Stomach (tissue), 9 donors: ENCODE results near the gene MAB21L4. TPM values are rescaled to one million over a fixed set of nuclear protein-coding genes. Genes with fewer than 3 reads are reported as not detected.

ENCODE experiments used
- DNase-seq, 2 donors: peaks; one replicate each; pipeline versions ENCODE4 v3.0.0 to v3.0.0-alpha.2; 2013 to 2019
- H3K27ac ChIP-seq, 5 donors: fragments of 200-600 bp in 4 of 5; sonication (generic) in 4 of 5; one replicate each; pipeline ENCODE4 v1.5.1; 2013 to 2019; ENCODE audit warnings: mild to moderate bottlenecking in 1 of 5, moderate library complexity in 1 of 5
- H3K27me3 ChIP-seq, 3 donors: fragments of 200-600 bp; sonication (generic); one replicate each; pipeline ENCODE4 v1.5.1; 2017 to 2019; ENCODE audit warnings: mixed run types in 1 of 3
- H3K36me3 ChIP-seq, 4 donors: fragments of 200-600 bp; sonication (generic); 1 replicate in 3 of 4; 2 replicates in 1 of 4; pipeline ENCODE4 v1.5.1; 2016 to 2019
- H3K4me1 ChIP-seq, 4 donors: fragments of 200-600 bp; sonication (generic); one replicate each; pipeline ENCODE4 v1.5.1; 2016 to 2019
- H3K4me3 ChIP-seq, 4 donors: fragments of 200-600 bp; sonication (generic) in 3 of 4; one replicate each; pipeline ENCODE4 v1.5.1; 2016 to 2019; ENCODE audit warnings: mild to moderate bottlenecking in 1 of 4
- H3K9me3 ChIP-seq, 4 donors: fragments of 200-600 bp; sonication (generic); one replicate each; pipeline ENCODE4 v1.5.1; 2016 to 2019
- EP300 ChIP-seq: sonication (generic); formaldehyde crosslinking; IDR thresholded peaks from one replicate; pipeline ENCODE4 v1.6.1; 2017; ENCODE audit warnings: antibody characterized with exemption
- POLR2A ChIP-seq, 4 donors: fragments of 450-650 bp; IDR thresholded peaks; one replicate each; pipeline ENCODE4 v1.6.1; 2016; ENCODE audit warnings: antibody characterized with exemption in 4 of 4, control low read depth in 2 of 4, mild to moderate bottlenecking in 1 of 4, moderate library complexity in 1 of 4
- POLR2AphosphoS5 ChIP-seq, 3 donors: sonication (generic); formaldehyde crosslinking; IDR thresholded peaks; one replicate each; pipeline ENCODE4 v1.6.1; 2016; ENCODE audit warnings: antibody characterized with exemption in 3 of 3
- WGBS, 5 donors: extraction: QIAGEN DNeasy Blood & Tissue Kit in 3 of 5; methylation state at CpG; one replicate each; pipeline versions ENCODE4 v1.1.5 to v1.1.7; 2013 to 2018; 5-methylcytosine and 5-hydroxymethylcytosine counted together
- intact Hi-C: fragments of 100-400 bp; cut with DNase I; formaldehyde crosslinking; loops from one replicate; pipeline ENCODE4 v1.15.1; 2023; ENCODE audit warnings: low total_unique reads
- polyA plus RNA-seq, 3 donors: library from polyadenylated mRNA; stranded (reverse); fragments of 200-250 nt; gene quantifications; one replicate each; pipeline ENCODE4 v1.2.3, GENCODE V29; 2013
- total RNA-seq, 5 donors: library from RNA; depleted of rRNA; stranded (reverse); fragments of >200 nt; gene quantifications; one replicate each; pipeline versions ENCODE4 v1.1.0 to v1.2.3, GENCODE V29; 2014 to 2016
- TF ChIP-seq, protein P1 (sequence below), 7 experiments: fragments of 450-650 bp in 4 of 7; fragments of 200-600 bp in 3 of 7; sonication (generic) in 3 of 7; IDR thresholded peaks; one replicate each; pipeline ENCODE4 v1.5.1; 2016 to 2019; ENCODE audit warnings: antibody characterized with exemption in 7 of 7, control low read depth in 2 of 7, mild to moderate bottlenecking in 1 of 7
- donor health status: healthy with polysubstance abuse.
- donor health status: Bipolar disorder and iron deficiency.
- donor health status: healthy.

Gene MAB21L4
- total and polyA plus RNA-seq, 8 donors, result 0.45 to 48.9 (median 5.4) TPM; not detected in 2

DNA sequence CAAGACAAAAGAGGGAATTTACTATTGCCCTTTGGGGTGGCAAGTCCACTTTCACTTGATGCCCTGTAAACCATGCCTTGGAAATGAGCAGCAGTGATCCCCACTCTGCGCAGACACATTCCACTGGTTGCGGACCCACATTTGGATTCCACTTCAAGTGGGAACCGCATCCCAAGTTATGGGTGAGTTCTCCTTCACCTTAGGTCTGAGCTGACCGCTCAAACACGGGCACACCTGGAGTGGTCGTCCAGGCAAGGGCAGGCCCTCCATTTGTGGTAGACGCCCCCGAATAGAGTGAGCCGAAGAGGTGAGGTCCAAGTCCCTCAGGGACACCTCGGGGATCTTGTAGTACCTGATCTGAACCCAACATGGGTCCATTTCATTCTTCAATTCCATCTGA lies 37.1 kb downstream of the MAB21L4 start:
- WGBS, 5 donors, result 86 to 94% (median 91%) methylated on average over 10 of the region's 10 CpGs
- no peak overlapping the region for H3K27ac ChIP-seq
- intact Hi-C loops, result no loop called here

DNA sequence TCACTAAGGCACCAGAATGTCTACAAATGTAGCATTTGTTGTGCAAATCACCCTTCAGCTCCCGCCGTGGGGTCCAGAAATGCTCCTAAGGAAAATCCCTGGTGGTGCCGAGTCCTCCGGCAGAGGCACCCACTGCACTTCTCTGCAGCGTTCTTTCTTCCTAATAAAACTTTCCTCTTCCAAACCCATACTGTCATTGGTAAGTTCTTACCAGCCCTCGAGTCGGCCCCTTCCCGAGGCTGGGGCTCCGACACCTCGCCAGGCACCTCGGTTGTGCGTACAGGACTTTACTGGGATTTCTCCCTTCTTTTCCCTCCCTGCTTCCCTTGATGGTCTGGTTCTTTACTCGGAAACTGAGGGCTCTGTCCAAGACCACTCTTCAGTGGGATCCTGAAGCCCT lies 37.6 kb downstream of the MAB21L4 start:
- Histone ChIP-seq H3K27me3 (peaks cover 0 to 4% (median 0%) of the 10 kb centered on the region in 3 donors), H3K27ac (no peak overlapping the region), H3K4me3 (no peak overlapping the region), H3K9me3 (peaks cover 0 to 11% (median 8%) of the 10 kb centered on the region in 4 donors), H3K36me3 (no peaks in the 10 kb centered on the region), H3K4me1 (peaks cover 0 to 15% (median 5%) of the 10 kb centered on the region in 4 donors)
- intact Hi-C loops, result no loop called here
- WGBS, 5 donors, result 88 to 93% (median 91%) methylated on average over 13 of the region's 13 CpGs
- TF ChIP-seq EP300 (no peak), POLR2AphosphoS5 (IDR thresholded peaks at IDR 0.05) (no peak), POLR2A (IDR thresholded peaks at IDR 0.05) (no peak)
- TF ChIP-seq, protein P1, sequence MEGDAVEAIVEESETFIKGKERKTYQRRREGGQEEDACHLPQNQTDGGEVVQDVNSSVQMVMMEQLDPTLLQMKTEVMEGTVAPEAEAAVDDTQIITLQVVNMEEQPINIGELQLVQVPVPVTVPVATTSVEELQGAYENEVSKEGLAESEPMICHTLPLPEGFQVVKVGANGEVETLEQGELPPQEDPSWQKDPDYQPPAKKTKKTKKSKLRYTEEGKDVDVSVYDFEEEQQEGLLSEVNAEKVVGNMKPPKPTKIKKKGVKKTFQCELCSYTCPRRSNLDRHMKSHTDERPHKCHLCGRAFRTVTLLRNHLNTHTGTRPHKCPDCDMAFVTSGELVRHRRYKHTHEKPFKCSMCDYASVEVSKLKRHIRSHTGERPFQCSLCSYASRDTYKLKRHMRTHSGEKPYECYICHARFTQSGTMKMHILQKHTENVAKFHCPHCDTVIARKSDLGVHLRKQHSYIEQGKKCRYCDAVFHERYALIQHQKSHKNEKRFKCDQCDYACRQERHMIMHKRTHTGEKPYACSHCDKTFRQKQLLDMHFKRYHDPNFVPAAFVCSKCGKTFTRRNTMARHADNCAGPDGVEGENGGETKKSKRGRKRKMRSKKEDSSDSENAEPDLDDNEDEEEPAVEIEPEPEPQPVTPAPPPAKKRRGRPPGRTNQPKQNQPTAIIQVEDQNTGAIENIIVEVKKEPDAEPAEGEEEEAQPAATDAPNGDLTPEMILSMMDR (IDR thresholded peaks at IDR 0.05), result no peak
- DNase-seq, result no peak

More for the DNA sequence above, 37.1 kb downstream of the MAB21L4 start:
- Histone ChIP-seq H3K36me3 (no peaks in the 10 kb centered on the region), H3K27me3 (peaks cover 0 to 4% (median 0%) of the 10 kb centered on the region in 3 donors), H3K4me1 (peaks cover 0 to 15% (median 5%) of the 10 kb centered on the region in 4 donors), H3K9me3 (peaks cover 0 to 11% (median 8%) of the 10 kb centered on the region in 4 donors), H3K4me3 (no peak overlapping the region)
- no peak for TF ChIP-seq POLR2A (IDR thresholded peaks at IDR 0.05)
- TF ChIP-seq, protein P1 (IDR thresholded peaks at IDR 0.05), result no peak
- no peak for TF ChIP-seq POLR2AphosphoS5 (IDR thresholded peaks at IDR 0.05)
- TF ChIP-seq EP300, result no peak
- no peak for DNase-seq

DNA sequence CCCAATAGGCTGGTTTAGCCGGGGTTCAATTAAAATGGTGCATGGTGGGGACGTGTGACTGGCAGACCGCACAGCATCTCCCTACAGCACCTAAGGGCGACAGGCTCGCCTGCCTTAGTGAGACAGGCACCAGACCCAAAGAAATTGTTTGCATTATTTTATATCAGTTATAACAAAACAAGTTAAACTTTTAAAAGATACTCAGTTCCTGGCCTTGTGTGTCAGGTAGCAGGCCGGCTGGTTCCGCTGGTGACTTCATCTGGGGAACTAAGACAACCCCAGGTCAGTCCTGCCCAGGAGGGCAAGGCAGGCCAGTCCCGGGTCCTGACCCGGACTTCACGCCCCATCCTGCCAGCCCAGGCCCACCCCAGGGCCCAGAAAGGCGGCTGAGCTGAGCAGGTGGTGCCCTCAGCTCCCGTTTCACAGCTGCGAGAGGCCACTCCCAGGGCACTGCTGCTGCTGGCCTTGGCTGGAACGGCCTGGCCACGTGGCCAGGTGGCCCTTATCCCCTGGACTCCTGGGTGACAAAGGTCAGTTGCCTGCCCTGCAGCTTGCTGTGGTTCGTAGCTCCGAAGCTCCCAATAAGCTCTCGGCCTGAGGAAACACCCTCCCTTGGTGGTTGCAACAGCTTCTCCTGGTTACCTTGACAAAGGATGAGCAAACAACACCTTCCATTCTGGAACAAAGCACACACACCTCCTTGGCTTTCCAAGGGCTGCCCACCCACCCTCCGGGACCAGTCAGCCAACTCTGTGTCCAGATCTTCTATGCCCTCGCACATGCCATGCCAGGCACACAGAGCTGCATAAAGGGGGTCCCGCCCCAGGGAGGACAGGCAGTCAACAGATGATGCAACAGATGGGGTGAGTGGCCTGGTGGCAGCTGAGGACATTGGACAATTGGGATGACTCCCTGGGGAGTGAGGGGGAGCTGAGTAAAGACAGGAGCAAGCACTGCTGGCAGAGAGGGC lies 38.6 kb downstream of the MAB21L4 start:
- Histone ChIP-seq H3K27ac (no peak overlapping the region), H3K4me1 (peaks cover 0 to 15% (median 5%) of the 10 kb centered on the region in 4 donors), H3K9me3 (peaks cover 0 to 11% (median 8%) of the 10 kb centered on the region in 4 donors), H3K4me3 (no peak overlapping the region), H3K27me3 (peaks cover 0 to 4% (median 0%) of the 10 kb centered on the region in 3 donors), H3K36me3 (no peaks in the 10 kb centered on the region)
- WGBS, 5 donors, result 46 to 78% (median 57%) methylated on average over 12 to 21 of the region's 21 CpGs
- no peak for TF ChIP-seq POLR2A (IDR thresholded peaks at IDR 0.05)
- no peak for TF ChIP-seq EP300
- TF ChIP-seq POLR2AphosphoS5 (IDR thresholded peaks at IDR 0.05), result no peak
- TF ChIP-seq, protein P1 (IDR thresholded peaks at IDR 0.05), result no peak
- DNase-seq, result peak; percentile 26 to 63
- intact Hi-C loops, result no loop called here

DNA sequence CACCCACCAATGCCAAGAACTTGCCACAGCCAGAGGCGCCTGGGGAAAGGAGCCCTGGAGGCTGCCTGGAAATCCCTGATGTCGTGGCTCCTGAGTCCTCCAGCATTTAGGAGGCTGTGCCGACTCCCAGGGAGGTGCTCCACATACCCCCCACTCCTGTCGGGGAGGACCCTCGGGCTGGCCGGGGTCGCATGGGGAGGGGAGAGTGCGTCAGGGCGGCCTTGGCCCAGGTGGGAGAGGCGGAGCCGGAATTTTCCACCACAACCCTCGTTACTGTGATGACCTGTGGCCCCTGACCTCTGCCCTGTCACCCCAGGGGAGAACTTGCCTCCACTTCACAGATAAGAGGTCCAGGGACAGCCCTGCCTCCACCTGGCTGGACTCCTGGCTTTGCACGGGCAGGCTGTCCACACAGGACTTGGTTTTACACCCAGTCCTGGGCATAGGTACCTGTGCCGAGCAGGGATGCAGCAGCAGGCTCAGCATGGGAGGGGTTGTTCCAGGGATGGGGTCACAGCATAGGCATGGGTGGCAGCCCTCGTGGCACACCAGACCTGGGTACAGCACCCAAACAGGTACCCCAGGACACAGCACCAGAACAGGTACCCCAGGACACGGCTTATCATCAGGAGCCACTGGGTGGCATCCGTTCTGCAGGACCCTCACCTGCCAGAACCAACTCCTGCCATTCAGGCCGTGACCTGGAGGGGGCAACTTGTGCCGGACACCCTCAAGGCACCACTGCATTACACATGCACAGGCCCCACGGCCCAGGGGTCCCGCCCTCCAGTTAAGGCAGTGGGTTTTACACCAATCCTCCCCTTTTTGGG lies 39.6 kb downstream of the MAB21L4 start:
- intact Hi-C loops, result no loop called here
- peaks cover 0 to 11% (median 8%) of the 10 kb centered on the region in 4 donors for H3K9me3 ChIP-seq
- TF ChIP-seq POLR2AphosphoS5 (IDR thresholded peaks at IDR 0.05) (no peak), POLR2A (IDR thresholded peaks at IDR 0.05) (no peak), EP300 (no peak)
- TF ChIP-seq, protein P1 (IDR thresholded peaks at IDR 0.05), result no peak
- H3K27ac ChIP-seq, result no peak overlapping the region
- no peaks in the 10 kb centered on the region for H3K36me3 ChIP-seq
- H3K27me3 ChIP-seq, result peaks cover 0 to 4% (median 0%) of the 10 kb centered on the region in 3 donors
- 57 to 81% (median 78%) methylated on average over 6 to 21 of the region's 21 CpGs for WGBS, 5 donors
- H3K4me1 ChIP-seq, result peaks cover 0 to 17% (median 8%) of the 10 kb centered on the region in 4 donors
- DNase-seq, result peak in 1 of 2 donors; percentile 44
- no peak overlapping the region for H3K4me3 ChIP-seq
